LNCaP clone FGC (cell line): Measurements from ENCODE around the gene AIG1.

Source experiments
- DNase-seq: peaks from one replicate; pipeline ENCODE4 v3.0.0-alpha.2; 2011; ENCODE audit warnings: low read depth
- H3K4me3 ChIP-seq: 2 replicates; pipeline ENCODE4 v1.5.1; 2011; ENCODE audit warnings: mild to moderate bottlenecking, low read depth, low read length, control low read depth
- TF ChIP-seq, protein P1 (sequence below): IDR thresholded peaks from 2 replicates; pipeline ENCODE4 v1.5.1; 2012; ENCODE audit warnings: mild to moderate bottlenecking; ENCODE audit not compliant: control insufficient read depth, insufficient read depth; ENCODE audit errors: extremely low read depth

AIG1 gene

DNA sequence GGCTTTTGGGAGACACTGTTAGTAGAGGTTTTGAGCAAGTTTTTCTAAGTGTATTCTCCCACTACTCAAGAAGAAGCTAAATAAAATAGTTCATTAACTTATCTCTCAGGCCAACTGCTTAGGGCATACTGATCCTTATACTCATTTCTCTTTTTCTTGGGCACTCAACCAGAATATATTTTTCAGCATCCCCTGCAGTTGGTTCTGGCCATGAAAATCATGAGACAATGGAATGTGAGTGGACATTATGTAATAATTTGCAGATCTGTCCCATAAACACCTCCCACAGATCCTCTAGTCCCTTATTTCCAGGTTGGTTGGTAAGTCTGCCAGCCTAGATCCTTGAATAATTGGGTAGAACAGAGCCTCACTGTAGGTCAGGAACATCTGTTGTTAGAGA lies 136.7 kb downstream of the AIG1 start:
- DNase-seq, result no peak
- TF ChIP-seq, protein P1, sequence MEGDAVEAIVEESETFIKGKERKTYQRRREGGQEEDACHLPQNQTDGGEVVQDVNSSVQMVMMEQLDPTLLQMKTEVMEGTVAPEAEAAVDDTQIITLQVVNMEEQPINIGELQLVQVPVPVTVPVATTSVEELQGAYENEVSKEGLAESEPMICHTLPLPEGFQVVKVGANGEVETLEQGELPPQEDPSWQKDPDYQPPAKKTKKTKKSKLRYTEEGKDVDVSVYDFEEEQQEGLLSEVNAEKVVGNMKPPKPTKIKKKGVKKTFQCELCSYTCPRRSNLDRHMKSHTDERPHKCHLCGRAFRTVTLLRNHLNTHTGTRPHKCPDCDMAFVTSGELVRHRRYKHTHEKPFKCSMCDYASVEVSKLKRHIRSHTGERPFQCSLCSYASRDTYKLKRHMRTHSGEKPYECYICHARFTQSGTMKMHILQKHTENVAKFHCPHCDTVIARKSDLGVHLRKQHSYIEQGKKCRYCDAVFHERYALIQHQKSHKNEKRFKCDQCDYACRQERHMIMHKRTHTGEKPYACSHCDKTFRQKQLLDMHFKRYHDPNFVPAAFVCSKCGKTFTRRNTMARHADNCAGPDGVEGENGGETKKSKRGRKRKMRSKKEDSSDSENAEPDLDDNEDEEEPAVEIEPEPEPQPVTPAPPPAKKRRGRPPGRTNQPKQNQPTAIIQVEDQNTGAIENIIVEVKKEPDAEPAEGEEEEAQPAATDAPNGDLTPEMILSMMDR, result no peak

GRCh38 chr6:143198312-143198711 lies 137.6 kb downstream of the AIG1 start:
- DNase-seq, result no peak
- no peak overlapping the region for H3K4me3 ChIP-seq
- TF ChIP-seq, protein P1, result no peak

More for the DNA sequence above, 136.7 kb downstream of the AIG1 start:
- no peak overlapping the region for H3K4me3 ChIP-seq

DNA sequence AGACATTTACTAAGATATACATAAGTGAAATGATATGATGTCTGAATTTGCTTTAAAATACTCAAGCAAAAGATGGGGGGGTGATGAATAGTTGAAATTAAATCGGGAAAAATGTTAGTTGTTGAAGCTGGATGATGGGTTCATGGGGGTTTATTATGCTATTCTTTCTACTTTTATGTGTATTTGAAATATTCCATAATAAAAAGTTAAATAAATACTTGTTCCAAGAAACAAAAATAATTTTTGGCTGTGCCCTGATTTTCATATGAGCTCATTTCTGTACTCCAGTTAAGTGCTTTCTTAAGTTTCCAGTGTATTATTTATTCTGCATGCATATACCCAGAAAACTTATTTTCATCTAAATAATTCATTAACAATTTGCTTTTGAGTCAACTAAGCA lies 138.6 kb downstream of the AIG1 start:
- no peak overlapping the region for H3K4me3 ChIP-seq
- TF ChIP-seq, protein P1, result no peak
- DNase-seq, result no peak

DNA sequence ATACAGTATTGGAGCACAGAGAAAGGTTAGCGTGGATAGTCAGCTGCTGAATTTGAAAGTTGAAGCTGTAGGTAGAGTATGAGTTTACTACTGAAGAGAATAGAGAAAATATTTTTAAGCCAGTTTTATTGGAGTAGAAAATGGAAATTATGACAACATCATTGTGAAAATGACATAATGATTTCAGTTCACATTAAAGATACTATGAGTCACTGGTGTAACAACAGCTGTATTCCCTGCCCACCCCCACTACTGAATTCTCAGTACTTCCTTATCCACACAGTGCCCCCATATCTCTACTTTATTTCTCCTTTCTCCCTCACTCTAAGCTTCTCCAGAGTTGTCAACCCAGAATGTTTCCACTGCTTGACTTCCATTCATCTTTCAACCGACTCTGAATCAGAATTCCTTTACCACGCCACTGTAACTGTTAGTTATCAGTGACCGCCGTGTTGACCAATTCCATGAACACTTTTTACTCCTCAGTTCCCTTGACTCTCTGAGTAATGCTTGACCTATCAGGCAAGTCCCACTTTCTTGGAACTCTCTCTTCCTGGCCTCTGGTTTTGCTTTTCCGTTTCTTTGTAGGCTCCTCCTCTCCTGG lies 139.6 kb downstream of the AIG1 start:
- TF ChIP-seq, protein P1, result no peak
- H3K4me3 ChIP-seq, result no peak overlapping the region
- DNase-seq, result no peak

DNA sequence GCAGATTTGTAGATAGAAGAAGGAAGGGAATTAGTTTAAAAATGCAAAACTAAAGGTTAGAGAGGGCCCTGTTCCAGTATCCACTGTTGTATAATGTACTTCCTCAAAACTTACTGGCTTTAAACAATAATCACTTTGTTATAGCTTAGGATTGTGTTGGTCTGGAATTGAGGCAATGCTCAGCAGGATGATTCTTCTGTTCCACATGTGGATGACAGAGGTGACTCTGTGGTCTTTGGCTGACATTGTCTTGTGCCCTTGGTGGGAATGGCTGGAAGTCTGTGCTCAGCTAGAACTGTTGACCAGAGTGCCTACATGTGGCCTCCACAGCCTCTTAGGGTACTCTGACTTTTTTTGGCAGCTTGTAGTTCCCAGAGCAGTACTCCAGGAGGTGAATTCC lies 143.4 kb downstream of the AIG1 start:
- no peak for DNase-seq
- TF ChIP-seq, protein P1, result no peak
- H3K4me3 ChIP-seq, result no peak overlapping the region

- no peak for DNase-seq
- H3K4me3 ChIP-seq, result no peak overlapping the region
- TF ChIP-seq, protein P1, result no peak
Observed at GRCh38 chr6:143205131-143205535, 144.4 kb downstream of the AIG1 start.

- no peak overlapping the region for H3K4me3 ChIP-seq
- no peak for DNase-seq
- TF ChIP-seq, protein P1, result no peak
Observed at GRCh38 chr6:143205585-143205984, 144.9 kb downstream of the AIG1 start.
